Measurements from ENCODE around the gene IL1RAPL1.

The IL1RAPL1 gene

GRCh38 chrX:28586981-28587551 lies at the start of gene IL1RAPL1:
Gene IL1RAPL1 (plus strand): TSS chrX:28587446.
- peak; percentile 32 to 36 for DNase-seq (ENCODE audit: low read depth in 2 of 2)

DNA sequence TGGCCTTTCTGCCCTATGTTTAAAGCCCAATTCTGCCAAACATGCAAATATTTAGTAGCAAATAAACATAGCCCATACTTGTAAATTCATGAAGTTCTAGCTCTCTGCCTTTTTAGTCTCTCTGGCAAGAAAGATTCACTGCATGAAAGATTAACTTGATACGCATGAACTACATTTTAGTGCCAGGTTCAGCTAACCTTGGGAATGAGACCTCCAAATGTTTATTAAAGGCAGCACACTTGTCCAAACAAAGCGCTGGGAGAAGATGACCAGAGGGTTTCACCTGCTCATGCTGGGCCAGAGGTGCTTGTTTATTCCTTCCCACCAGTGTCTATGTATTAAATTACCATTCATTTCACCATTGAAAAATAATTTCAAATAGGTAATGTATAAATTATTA lies 44.5 kb upstream of the IL1RAPL1 start:
- DNase-seq (ENCODE audit: low read depth in 2 of 2), result no peak

DNA sequence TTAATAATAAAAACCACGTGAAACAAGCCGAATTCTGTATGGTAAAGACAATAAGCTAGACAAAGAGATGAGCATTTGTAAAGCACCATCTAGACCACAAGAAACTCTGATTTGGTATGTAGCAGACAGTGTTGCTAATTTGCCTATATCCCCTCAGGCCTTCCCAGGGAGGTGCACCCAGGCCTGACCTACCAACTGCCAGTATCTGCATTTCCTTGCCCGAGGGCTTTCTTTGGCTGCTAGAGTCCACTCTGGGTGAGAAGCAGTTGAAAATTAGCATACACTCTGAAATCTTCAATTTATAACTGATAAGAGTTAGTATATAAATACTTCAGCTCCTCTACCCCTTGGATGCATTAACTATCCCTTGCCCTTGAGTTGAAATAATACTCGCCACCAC lies 37.4 kb upstream of the IL1RAPL1 start:
- no peak for DNase-seq (ENCODE audit: low read depth in 2 of 2)

- no peak for DNase-seq (ENCODE audit: low read depth in 2 of 2)
Observed at GRCh38 chrX:28550331-28550872, 36.8 kb upstream of the IL1RAPL1 start.

DNA sequence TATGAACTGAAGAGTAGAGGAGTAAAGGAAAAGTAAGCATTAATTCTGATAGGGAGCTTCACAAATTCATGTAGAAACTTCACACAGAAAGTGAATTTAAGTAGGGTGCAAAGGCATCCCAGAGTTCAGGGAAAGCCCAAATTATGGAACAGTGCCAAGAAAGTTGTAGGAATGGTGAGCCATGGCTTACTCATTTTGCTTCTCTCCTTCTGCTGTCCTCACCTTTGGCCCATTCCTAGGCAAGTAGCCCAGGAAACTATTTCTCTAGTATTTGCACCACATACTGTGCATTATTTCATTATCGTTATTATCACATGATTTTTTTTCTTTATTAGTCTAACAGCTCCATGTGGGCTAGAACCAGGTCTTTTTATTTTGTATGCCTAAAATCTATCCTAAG lies 34.9 kb upstream of the IL1RAPL1 start:
- DNase-seq (ENCODE audit: low read depth in 2 of 2), result no peak

DNA sequence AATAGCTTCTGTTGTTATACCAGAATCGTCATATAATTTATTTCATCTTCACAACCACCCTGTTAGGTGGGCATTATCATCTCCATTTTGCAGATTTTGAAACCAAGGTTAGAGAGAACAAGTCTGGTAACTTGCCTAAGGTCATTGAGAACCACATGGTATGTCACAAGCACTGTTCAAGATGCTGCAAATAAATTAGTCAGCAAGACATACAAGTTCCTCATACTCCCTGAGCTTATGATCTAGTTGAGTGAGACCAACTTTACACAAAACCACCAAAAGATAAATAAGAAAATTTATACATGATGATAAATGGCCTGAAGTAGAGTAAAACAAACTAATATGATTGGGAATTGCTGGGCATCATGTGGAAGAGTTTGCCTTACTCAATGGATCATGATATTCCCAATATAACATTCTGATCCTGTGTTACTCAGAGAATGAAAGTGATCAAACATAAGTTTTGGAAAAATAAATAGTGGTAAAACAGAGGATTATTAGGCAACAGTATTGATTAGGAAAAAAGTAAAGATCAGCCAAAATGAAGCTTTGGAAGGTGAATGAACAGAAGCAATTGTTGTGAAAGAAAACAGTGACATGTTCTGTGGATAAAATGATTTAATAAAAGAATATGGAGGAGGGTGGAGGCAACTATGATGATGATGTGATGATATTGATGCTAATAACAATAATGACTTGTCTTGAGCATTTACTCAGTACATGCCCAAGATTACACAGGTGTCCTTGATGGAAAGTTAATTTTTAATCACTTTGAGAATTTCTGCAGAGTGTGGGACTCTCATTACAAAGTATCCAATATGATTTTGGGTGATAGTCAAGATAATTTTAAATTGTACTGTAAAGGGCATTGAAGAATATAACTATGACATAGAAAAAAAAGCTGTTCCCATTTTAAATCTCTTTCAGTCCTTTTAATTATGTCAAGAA lies 34.1 kb upstream of the IL1RAPL1 start:
- DNase-seq (ENCODE audit: low read depth in 2 of 2), result no peak

- DNase-seq (ENCODE audit: low read depth in 2 of 2), result no peak
Observed at GRCh38 chrX:28576117-28576516, 11.1 kb upstream of the IL1RAPL1 start.

DNA sequence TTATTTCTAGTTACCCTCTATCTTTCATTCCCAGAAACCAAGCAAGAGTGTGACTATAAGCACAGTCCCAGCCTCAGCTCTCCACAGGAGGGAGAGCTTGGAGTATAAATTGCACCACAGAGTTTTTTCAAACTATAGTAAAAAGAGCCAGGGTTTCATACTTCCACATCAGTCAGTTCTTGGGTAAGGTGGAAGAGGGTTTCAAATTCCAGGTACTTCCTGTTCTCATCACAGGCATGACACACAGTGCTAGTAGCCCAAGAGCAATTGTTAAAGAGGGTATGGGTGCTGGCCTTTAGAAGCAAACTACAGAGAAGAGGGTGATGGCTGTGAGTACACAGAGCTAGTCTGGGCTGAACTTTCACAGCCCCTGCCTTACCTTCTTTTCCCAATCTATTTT lies 5.7 kb upstream of the IL1RAPL1 start:
- no peak for DNase-seq (ENCODE audit: low read depth in 2 of 2)

GRCh38 chrX:28582511-28582910 lies 4.7 kb upstream of the IL1RAPL1 start:
- no peak for DNase-seq (ENCODE audit: low read depth in 2 of 2)

DNA sequence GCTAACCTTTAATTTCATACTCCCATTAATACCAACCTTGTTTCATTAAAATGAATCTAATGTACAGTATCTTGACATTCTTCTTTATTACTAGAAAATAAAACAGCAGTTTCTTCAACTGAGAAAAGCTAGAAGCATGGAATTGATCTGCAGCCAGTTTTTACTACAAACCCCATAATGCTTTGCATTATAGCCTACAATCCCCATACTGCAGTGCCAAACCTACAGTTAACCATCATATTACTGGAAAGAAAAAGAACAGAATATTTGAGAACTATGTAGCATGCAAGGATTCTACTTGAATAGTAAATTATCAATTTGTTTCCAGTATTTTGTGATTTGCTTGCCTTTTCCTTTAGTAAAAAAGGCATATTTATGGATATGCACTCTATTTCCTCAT lies 3.2 kb upstream of the IL1RAPL1 start:
- DNase-seq (ENCODE audit: low read depth in 2 of 2), result no peak

DNA sequence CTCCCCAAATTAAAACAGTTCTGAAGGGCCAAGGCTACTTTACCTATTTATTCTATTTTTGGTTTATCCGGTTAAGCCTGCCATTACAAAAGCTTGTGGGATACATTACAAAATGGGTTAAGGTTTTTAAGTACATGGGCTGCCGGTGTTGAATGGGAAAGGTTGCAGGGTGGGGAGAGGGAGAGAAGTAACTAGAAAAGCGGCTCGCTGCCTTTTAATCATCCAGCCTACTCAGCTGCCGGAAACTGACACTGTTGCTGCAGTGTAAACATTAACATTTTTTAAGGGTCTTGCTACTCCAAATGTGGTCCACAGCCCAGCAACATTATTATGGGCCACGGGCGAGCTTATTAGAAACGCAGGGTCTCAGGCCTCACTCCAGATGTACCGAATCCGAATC lies 1.5 kb upstream of the IL1RAPL1 start:
- DNase-seq (ENCODE audit: low read depth in 2 of 2), result no peak

DNA sequence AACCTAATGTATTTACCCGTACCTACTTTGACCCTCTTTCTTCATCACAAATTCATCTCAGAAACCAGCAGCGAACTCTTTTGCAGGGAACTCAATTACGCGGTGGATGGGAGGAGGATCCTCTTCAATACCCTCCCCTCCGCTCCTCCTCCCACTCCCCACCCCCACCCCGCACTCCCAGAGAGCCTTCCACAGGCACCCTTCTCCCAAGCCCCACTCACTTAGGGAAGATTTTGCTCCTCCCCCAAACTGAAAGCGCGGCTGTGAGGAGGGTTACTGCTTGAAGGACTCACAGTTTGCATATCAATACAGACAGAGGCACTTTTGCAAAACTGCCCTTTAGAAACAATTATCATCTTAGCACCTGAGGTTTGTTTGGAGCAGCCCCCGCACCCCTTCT lies 960 bp upstream of the IL1RAPL1 start:
- no peak for DNase-seq (ENCODE audit: low read depth in 2 of 2)

GRCh38 chrX:28589046-28589445 lies 1.8 kb downstream of the IL1RAPL1 start:
- no peak for DNase-seq (ENCODE audit: low read depth in 2 of 2)

GRCh38 chrX:28590396-28590795 lies 3.1 kb downstream of the IL1RAPL1 start:
- DNase-seq (ENCODE audit: low read depth in 2 of 2), result no peak

GRCh38 chrX:28591542-28591941 lies 4.3 kb downstream of the IL1RAPL1 start:
- DNase-seq (ENCODE audit: low read depth in 2 of 2), result no peak

GRCh38 chrX:28595346-28595745 lies 8.1 kb downstream of the IL1RAPL1 start:
- no peak for DNase-seq (ENCODE audit: low read depth in 2 of 2)

DNA sequence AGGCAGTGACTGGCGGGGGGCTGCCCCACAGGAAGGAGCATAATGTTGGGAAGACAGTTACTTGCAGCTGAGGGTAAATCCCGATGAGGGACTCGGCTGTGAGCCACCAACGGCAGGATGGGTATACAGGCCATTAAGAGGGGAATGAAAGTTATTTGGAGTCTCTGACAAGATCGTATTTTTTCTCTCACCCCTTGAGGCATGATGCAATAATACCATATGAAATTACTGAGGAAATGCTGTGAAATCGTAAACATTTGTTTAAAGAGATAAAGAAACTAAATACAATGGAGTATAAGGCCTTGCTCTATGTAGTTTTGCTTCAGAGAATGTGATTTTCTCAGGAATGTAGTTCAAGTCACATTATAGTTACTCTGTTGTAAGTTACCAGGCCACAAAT lies 12.7 kb downstream of the IL1RAPL1 start:
- no peak for DNase-seq (ENCODE audit: low read depth in 2 of 2)

DNA sequence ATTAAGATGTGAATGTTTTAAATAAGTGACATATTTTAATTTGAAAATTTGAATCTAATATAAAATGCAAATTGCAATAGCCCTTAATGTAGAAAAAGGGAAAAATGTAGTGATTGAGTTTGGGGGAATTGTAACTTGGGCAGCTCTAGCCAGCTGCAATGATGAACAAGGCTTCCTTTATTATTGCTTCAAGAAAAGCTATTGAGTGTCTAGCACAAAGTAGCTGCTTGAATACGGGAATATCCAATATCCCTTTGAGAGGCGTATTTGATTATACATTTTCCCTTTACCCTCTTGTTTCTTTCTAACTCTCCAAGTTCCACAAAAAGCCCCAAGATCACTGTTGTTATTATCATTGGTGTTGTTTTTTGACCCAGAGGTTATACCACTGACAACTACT lies 21.8 kb downstream of the IL1RAPL1 start:
- DNase-seq (ENCODE audit: low read depth in 2 of 2), result no peak

- no peak for DNase-seq (ENCODE audit: low read depth in 2 of 2)
Observed at GRCh38 chrX:28609917-28610613, 22.8 kb downstream of the IL1RAPL1 start.

DNA sequence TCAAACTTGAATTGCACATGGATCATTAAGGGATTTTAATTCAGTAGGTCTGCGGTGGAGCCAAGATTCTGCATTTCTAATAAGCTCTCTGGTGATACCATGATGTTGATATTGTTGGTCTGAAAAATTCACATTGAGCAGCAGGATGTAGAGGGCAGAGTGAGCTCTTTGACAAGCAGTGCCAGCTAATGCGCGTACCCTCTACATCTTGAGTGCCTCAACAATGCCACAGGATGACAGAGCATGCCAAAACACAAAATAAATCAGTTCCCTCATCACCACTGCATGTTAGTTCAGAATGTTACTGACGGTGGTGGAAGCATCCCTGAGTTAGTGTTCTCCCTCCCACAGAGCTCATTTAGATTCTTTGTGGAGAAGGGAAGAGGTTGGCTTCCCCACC lies 23.5 kb downstream of the IL1RAPL1 start:
- DNase-seq (ENCODE audit: low read depth in 2 of 2), result no peak

GRCh38 chrX:28613558-28613957 lies 26.3 kb downstream of the IL1RAPL1 start:
- DNase-seq (ENCODE audit: low read depth in 2 of 2), result no peak

DNA sequence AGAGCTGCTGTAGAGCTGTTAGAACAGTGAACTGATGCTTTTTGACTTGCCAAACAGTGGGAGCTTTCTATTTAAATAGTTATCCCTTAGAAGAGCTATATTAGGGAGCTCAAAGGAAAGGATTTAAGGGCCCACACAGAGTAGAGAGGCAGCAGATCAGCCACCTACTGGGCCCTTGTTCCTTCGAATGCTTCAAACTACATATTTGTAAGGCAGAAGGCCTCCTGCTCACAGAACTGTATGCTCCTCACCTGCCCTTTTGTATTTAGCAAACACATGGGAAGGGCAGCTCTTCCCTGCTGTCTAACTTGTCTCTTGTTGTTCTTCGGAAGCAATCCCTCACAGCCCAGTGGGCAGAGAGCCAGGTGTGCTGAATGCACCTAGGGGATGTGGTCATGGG lies 38.0 kb downstream of the IL1RAPL1 start:
- no peak for DNase-seq (ENCODE audit: low read depth in 2 of 2)
